GM21423 (cell line): ENCODE results near the gene C1QTNF6.
"Not testable (repeated sequence)": the region's sequence is repeated elsewhere in the genome, so short reads cannot be mapped to it uniquely, and the experiment has no call there.

Experiments
- ATAC-seq: cut with Tn5 transposase; IDR thresholded peaks from one replicate; pipeline ENCODE4 v1.9.1; 2021; ENCODE audit warnings: mild to moderate bottlenecking, moderate library complexity; ENCODE audit not compliant: unreplicated experiment

Gene C1QTNF6

GRCh38 chr22:37187891-37188761 is at the start of gene C1QTNF6:
Gene C1QTNF6, minus strand, starts transcription at chr22:37188247. Its CDS starts 34 bp downstream, at chr22:37188213.
- no peak for ATAC-seq

- no peak for ATAC-seq
Measured at GRCh38 chr22:37235897-37236607, 48.0 kb upstream of the C1QTNF6 start.

- no peak for ATAC-seq
Measured at GRCh38 chr22:37234736-37235711, 47.0 kb upstream of the C1QTNF6 start.

GRCh38 chr22:37233751-37234631 is 45.9 kb upstream of the C1QTNF6 start:
- ATAC-seq, result no peak

- not testable (repeated sequence) for ATAC-seq
Measured at GRCh38 chr22:37233371-37233750, 45.3 kb upstream of the C1QTNF6 start.

- ATAC-seq, result no peak
Measured at GRCh38 chr22:37232140-37232998, 44.3 kb upstream of the C1QTNF6 start.

GRCh38 chr22:37231406-37232139 is 43.5 kb upstream of the C1QTNF6 start:
- ATAC-seq, result no peak

GRCh38 chr22:37230673-37231405 is 42.8 kb upstream of the C1QTNF6 start:
- ATAC-seq, result peak; percentile 30

GRCh38 chr22:37229805-37230672 is 42.0 kb upstream of the C1QTNF6 start:
- ATAC-seq, result peak; percentile 39

- no peak for ATAC-seq
Measured at GRCh38 chr22:37229012-37229804, 41.2 kb upstream of the C1QTNF6 start.

GRCh38 chr22:37228106-37229011 is 40.3 kb upstream of the C1QTNF6 start:
- ATAC-seq, result no peak

- ATAC-seq, result no peak
Measured at GRCh38 chr22:37226514-37226913, 38.5 kb upstream of the C1QTNF6 start.

- ATAC-seq, result no peak
Measured at GRCh38 chr22:37226087-37226486, 38.0 kb upstream of the C1QTNF6 start.

- ATAC-seq, result no peak
Measured at GRCh38 chr22:37225481-37225880, 37.4 kb upstream of the C1QTNF6 start.
